HL-60 (cell line): ENCODE measurements around the gene API5.

Experiments
- DNase-seq, 2 experiments: peaks; one replicate each; pipeline ENCODE4 v3.0.0-alpha.2; 2010 to 2020; ENCODE audit warnings: low read depth in 1 of 2, low spot score in 1 of 2
- H3K27ac ChIP-seq: fragments of 250-450 bp; sonication (Bioruptor Pico); replicated peaks from 2 replicates; pipeline ENCODE4 v1.5.1; 2020; ENCODE audit warnings: mild to moderate bottlenecking, moderate library complexity
- H3K27me3 ChIP-seq: fragments of 250-450 bp; sonication (Bioruptor Pico); 2 replicates; pipeline ENCODE4 v1.5.1; 2021; ENCODE audit warnings: mild to moderate bottlenecking, moderate library complexity; ENCODE audit not compliant: insufficient read depth, poor library complexity, severe bottlenecking
- H3K4me3 ChIP-seq: replicated peaks from 2 replicates; pipeline ENCODE4 v1.5.1; 2011; ENCODE audit warnings: mild to moderate bottlenecking, control low read depth, low read length; ENCODE audit not compliant: insufficient read depth
- CTCF ChIP-seq: IDR thresholded peaks from one replicate; pipeline ENCODE4 v1.5.1; 2011; ENCODE audit warnings: low read length, control low read depth, inconsistent platforms; ENCODE audit not compliant: insufficient read depth
- GABPA ChIP-seq: IDR thresholded peaks from 2 replicates; pipeline ENCODE4 v1.6.1; 2012; ENCODE audit warnings: low read depth
- POLR2AphosphoS5 ChIP-seq: IDR thresholded peaks from 2 replicates; pipeline ENCODE4 v1.6.1; 2012; ENCODE audit warnings: low read depth
- REST ChIP-seq: IDR thresholded peaks from 2 replicates; pipeline ENCODE4 v1.6.1; 2012; ENCODE audit warnings: low read depth; ENCODE audit not compliant: insufficient replicate concordance
- SPI1 ChIP-seq: IDR thresholded peaks from 2 replicates; pipeline ENCODE4 v1.6.1; 2012; ENCODE audit warnings: low read depth, mild to moderate bottlenecking, borderline replicate concordance

Gene API5

GRCh38 chr11:43285826-43286225, 26.0 kb upstream of the API5 start:
- Histone ChIP-seq H3K27me3 (no peaks in the 10 kb centered on the region), H3K4me3 (no peak overlapping the region), H3K27ac (no peak overlapping the region)
- TF ChIP-seq SPI1 (no peak), GABPA (no peak), REST (no peak), POLR2AphosphoS5 (no peak), CTCF (no peak)
- DNase-seq, result no peak

GRCh38 chr11:43289368-43289767, 22.4 kb upstream of the API5 start:
- no peak overlapping the region for H3K27ac ChIP-seq
- TF ChIP-seq GABPA, result no peak
- no peak for TF ChIP-seq SPI1
- TF ChIP-seq REST, result no peak
- no peak for TF ChIP-seq POLR2AphosphoS5
- no peak for TF ChIP-seq CTCF
- no peak for DNase-seq
- H3K27me3 ChIP-seq, result no peaks in the 10 kb centered on the region
- no peak overlapping the region for H3K4me3 ChIP-seq

GRCh38 chr11:43298397-43298796, 13.4 kb upstream of the API5 start:
- no peak overlapping the region for H3K27ac ChIP-seq
- DNase-seq, result no peak
- H3K4me3 ChIP-seq, result no peak overlapping the region
- no peaks in the 10 kb centered on the region for H3K27me3 ChIP-seq
- TF ChIP-seq SPI1 (no peak), GABPA (no peak), REST (no peak), POLR2AphosphoS5 (no peak), CTCF (no peak)
